ENCODE measurements around the gene PLD4.
A peak's percentile ranks its signal among the peaks of the same experiment; 100 is the strongest.

The PLD4 gene

DNA sequence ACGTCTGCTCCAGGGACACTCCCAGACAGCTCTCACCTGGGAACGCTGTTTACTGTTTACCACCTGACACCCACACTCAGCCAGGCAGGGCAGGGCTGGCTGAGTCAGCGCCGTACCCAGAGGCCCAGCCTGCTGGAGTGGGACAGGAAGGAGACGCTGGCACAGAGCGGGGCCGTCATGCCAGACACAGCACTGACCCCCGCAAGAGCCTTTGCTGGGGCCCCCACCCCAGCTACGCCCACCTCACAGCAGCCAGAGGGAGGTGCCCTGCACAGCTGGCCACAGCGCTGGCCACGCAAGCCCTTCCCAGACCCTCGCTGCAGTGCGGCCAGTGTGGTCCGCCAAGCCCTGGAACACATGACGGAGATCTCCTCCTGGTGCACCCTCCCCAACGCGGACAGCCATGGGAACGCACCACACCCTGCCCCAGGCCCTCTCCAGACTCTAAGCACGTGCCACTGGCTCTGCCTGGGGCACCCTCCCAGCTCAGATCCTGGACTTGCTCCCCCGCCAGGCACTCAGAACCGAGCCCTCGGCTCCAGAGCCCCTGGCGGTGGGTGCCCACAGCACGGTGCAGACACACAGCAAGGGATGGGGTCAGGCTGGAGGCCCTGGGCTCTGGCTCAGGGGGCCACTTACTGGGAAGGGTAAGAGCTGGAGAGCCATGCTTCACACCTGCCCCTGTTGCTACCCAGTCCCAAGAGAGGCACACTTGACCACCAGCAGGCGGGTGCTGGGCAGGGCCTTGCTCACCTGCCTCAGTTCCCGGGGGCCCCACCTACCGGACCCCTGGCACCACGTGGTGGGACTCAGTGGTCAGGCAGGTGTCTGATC, 47.8 kb downstream of the PLD4 start:
- peak overlapping the region; percentile 66 for H3K27ac ChIP-seq (ENCODE audit: low read length, poor library complexity, severe bottlenecking)
- no peak overlapping the region for H3K4me2 ChIP-seq (ENCODE audit: low read length, poor library complexity, severe bottlenecking)
- H3K18ac ChIP-seq (ENCODE audit: low read depth in 1 of 2, low read length in 2 of 2) = peak overlapping the region; percentile 58 to 86
- peak overlapping the region in 1 of 2 experiments; percentile 29 for H3K14ac ChIP-seq (ENCODE audit: low read length in 2 of 2)
- H3K79me1 ChIP-seq (replicated peaks; ENCODE audit: low read length, poor library complexity, severe bottlenecking) = peaks cover 17% of the 10 kb centered on the region
- H3K9ac ChIP-seq (ENCODE audit: low read length) = peak overlapping the region; percentile 91
- H2BK15ac ChIP-seq (ENCODE audit: low read depth, poor library complexity, severe bottlenecking) = peak overlapping the region; percentile 90
- no peaks in the 10 kb centered on the region for H3K9me3 ChIP-seq (ENCODE audit: control insufficient read depth, low read length)
- H4K8ac ChIP-seq (ENCODE audit: low read length) = peak overlapping the region; percentile 84
- peak overlapping the region; percentile 74 for H2BK5ac ChIP-seq (ENCODE audit: low read depth, low read length, poor library complexity, severe bottlenecking)
- H3K23ac ChIP-seq (ENCODE audit: low read length in 2 of 2) = no peak overlapping the region
- H2BK12ac ChIP-seq (ENCODE audit: low read length in 2 of 2) = peak overlapping the region; percentile 51 to 93
- H2BK120ac ChIP-seq (ENCODE audit: low read depth, low read length) = peak overlapping the region; percentile 39
- peaks cover 0 to 5% of the 10 kb centered on the region in 2 experiments for H3K36me3 ChIP-seq (ENCODE audit: control insufficient read depth in 1 of 2, insufficient read depth in 2 of 2, low read depth in 1 of 2, low read length in 2 of 2)
- peak; percentile 28 for DNase-seq
- H2AK5ac ChIP-seq (ENCODE audit: low read length, severe bottlenecking) = peak overlapping the region; percentile 94
- H3K4me1 ChIP-seq (ENCODE audit: control insufficient read depth, insufficient read depth, low read depth, low read length) = peaks cover 97% of the 10 kb centered on the region
- peak overlapping the region; percentile 47 to 89 for H3K4ac ChIP-seq (ENCODE audit: low read depth in 1 of 2, low read length in 2 of 2)
- peak overlapping the region; percentile 32 for H2AFZ ChIP-seq (ENCODE audit: low read depth, low read length)
- H4K91ac ChIP-seq (ENCODE audit: low read length) = peak overlapping the region; percentile 97
- 72% methylated on average over 28 of the region's 28 CpGs for WGBS
- H3K4me3 ChIP-seq (ENCODE audit: insufficient read depth in 1 of 2, low read depth in 1 of 2, low read length in 2 of 2) = peak overlapping the region in 1 of 2 experiments; percentile 66
- H3K27me3 ChIP-seq (ENCODE audit: control insufficient read depth in 1 of 2, insufficient read depth in 1 of 2, low read length in 2 of 2) = no peaks in the 10 kb centered on the region

DNA sequence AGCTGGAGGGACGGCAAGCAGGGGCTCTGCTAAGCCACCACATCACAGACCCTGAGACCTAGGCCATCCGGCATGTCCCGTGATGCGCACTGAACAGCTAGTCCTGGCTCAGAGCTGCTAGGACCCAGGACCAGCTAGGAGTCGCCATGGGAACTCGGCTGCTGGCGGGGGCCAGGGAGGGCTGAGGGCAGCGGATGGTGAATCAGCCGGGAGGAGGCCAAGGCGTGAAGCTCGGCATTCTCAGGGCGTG, 48.4 kb downstream of the PLD4 start:
- no peak overlapping the region for H3K14ac ChIP-seq (ENCODE audit: low read length in 2 of 2)
- no peaks in the 10 kb centered on the region for H3K9me3 ChIP-seq (ENCODE audit: control insufficient read depth, low read length)
- H2BK12ac ChIP-seq (ENCODE audit: low read length in 2 of 2) = peak overlapping the region; percentile 51 to 93
- peak overlapping the region; percentile 91 for H3K9ac ChIP-seq (ENCODE audit: low read length)
- peak overlapping the region; percentile 86 for H3K27ac ChIP-seq (ENCODE audit: low read length, poor library complexity, severe bottlenecking)
- no peak overlapping the region for H2BK5ac ChIP-seq (ENCODE audit: low read depth, low read length, poor library complexity, severe bottlenecking)
- peak overlapping the region; percentile 39 for H2BK120ac ChIP-seq (ENCODE audit: low read depth, low read length)
- H3K23ac ChIP-seq (ENCODE audit: low read length in 2 of 2) = no peak overlapping the region
- H2AK5ac ChIP-seq (ENCODE audit: low read length, severe bottlenecking) = peak overlapping the region; percentile 94
- H3K36me3 ChIP-seq (ENCODE audit: control insufficient read depth in 1 of 2, insufficient read depth in 2 of 2, low read depth in 1 of 2, low read length in 2 of 2) = peaks cover 0 to 5% of the 10 kb centered on the region in 2 experiments
- H3K4me1 ChIP-seq (ENCODE audit: control insufficient read depth, insufficient read depth, low read depth, low read length) = peaks cover 96% of the 10 kb centered on the region
- no peak overlapping the region for H3K4me2 ChIP-seq (ENCODE audit: low read length, poor library complexity, severe bottlenecking)
- peak overlapping the region; percentile 84 for H4K8ac ChIP-seq (ENCODE audit: low read length)
- 15% methylated on average over 12 of the region's 12 CpGs for WGBS
- H3K4me3 ChIP-seq (ENCODE audit: insufficient read depth in 1 of 2, low read depth in 1 of 2, low read length in 2 of 2) = peak overlapping the region in 1 of 2 experiments; percentile 66
- H3K27me3 ChIP-seq (ENCODE audit: control insufficient read depth in 1 of 2, insufficient read depth in 1 of 2, low read length in 2 of 2) = no peaks in the 10 kb centered on the region
- H3K79me1 ChIP-seq (replicated peaks; ENCODE audit: low read length, poor library complexity, severe bottlenecking) = peaks cover 17% of the 10 kb centered on the region
- peak overlapping the region; percentile 88 for H2BK15ac ChIP-seq (ENCODE audit: low read depth, poor library complexity, severe bottlenecking)
- peak overlapping the region; percentile 47 to 58 for H3K4ac ChIP-seq (ENCODE audit: low read depth in 1 of 2, low read length in 2 of 2)
- peak overlapping the region; percentile 97 for H4K91ac ChIP-seq (ENCODE audit: low read length)
- peak; percentile 93 for DNase-seq
- H2AFZ ChIP-seq (ENCODE audit: low read depth, low read length) = peak overlapping the region; percentile 32
- H3K18ac ChIP-seq (ENCODE audit: low read depth in 1 of 2, low read length in 2 of 2) = peak overlapping the region; percentile 58 to 86

DNA sequence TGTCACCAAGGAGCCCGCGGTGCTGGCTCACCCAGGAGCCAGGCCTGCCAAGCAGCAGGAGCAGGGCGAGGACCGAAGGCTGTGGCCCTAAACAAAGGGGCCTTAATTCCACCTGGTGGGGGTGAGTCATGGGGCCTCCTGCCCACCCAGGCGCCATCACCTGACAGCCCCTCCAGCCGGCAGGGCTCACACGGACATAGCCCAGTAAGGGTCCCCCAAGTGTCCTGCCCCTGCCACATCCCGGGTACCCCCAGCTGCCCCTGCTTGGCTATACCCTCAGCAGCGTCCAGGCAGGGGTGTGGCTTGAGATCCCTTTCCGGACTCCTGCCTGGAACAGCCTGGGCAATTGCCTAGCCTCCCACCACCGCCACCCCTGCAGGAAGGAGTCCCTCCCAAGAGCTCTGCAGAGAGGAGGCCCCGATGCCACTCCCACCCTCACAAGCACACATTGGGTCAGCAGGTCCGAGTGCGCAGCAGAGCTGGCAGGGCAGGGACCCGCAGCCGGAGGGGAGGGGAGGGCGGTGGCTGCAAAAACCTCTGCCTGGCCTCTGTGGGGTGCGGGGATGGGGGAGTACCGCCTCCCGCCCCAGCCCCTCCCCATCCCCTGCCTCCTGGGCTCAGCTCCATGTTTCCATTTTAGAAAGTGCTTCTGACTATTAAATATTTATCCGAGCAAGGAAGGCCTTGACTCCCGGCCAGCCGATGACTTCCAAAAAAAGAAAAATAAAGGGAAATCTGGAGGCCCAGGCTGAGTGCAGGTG, 48.9 kb downstream of the PLD4 start:
- Histone ChIP-seq H2AK5ac (ENCODE audit: low read length, severe bottlenecking) (peak overlapping the region; percentile 80), H3K18ac (ENCODE audit: low read depth in 1 of 2, low read length in 2 of 2) (peak overlapping the region; percentile 37 to 90), H2BK120ac (ENCODE audit: low read depth, low read length) (peak overlapping the region; percentile 44), H3K27me3 (ENCODE audit: control insufficient read depth in 1 of 2, insufficient read depth in 1 of 2, low read length in 2 of 2) (no peaks in the 10 kb centered on the region), H3K36me3 (ENCODE audit: control insufficient read depth in 1 of 2, insufficient read depth in 2 of 2, low read depth in 1 of 2, low read length in 2 of 2) (peaks cover 0 to 5% of the 10 kb centered on the region in 2 experiments), H3K4ac (ENCODE audit: low read depth in 1 of 2, low read length in 2 of 2) (peak overlapping the region; percentile 10 to 91), H3K4me3 (ENCODE audit: insufficient read depth in 1 of 2, low read depth in 1 of 2, low read length in 2 of 2) (peak overlapping the region in 1 of 2 experiments; percentile 64), H3K79me1 (replicated peaks; ENCODE audit: low read length, poor library complexity, severe bottlenecking) (peaks cover 17% of the 10 kb centered on the region), H2BK12ac (ENCODE audit: low read length in 2 of 2) (peak overlapping the region; percentile 70 to 73), H4K91ac (ENCODE audit: low read length) (peak overlapping the region; percentile 86), H3K14ac (ENCODE audit: low read length in 2 of 2) (no peak overlapping the region), H2BK15ac (ENCODE audit: low read depth, poor library complexity, severe bottlenecking) (peak overlapping the region; percentile 66), H3K9me3 (ENCODE audit: control insufficient read depth, low read length) (no peaks in the 10 kb centered on the region), H3K23ac (ENCODE audit: low read length in 2 of 2) (peak overlapping the region in 1 of 2 experiments; percentile 47), H3K4me2 (ENCODE audit: low read length, poor library complexity, severe bottlenecking) (no peak overlapping the region), H3K4me1 (ENCODE audit: control insufficient read depth, insufficient read depth, low read depth, low read length) (peaks cover 92% of the 10 kb centered on the region), H2AFZ (ENCODE audit: low read depth, low read length) (peak overlapping the region; percentile 32), H2BK5ac (ENCODE audit: low read depth, low read length, poor library complexity, severe bottlenecking) (peak overlapping the region; percentile 11), H4K8ac (ENCODE audit: low read length) (peak overlapping the region; percentile 79), H3K27ac (ENCODE audit: low read length, poor library complexity, severe bottlenecking) (peak overlapping the region; percentile 86), H3K9ac (ENCODE audit: low read length) (peak overlapping the region; percentile 91)
- DNase-seq = no peak
- WGBS = 24% methylated on average over 14 of the region's 23 CpGs

DNA sequence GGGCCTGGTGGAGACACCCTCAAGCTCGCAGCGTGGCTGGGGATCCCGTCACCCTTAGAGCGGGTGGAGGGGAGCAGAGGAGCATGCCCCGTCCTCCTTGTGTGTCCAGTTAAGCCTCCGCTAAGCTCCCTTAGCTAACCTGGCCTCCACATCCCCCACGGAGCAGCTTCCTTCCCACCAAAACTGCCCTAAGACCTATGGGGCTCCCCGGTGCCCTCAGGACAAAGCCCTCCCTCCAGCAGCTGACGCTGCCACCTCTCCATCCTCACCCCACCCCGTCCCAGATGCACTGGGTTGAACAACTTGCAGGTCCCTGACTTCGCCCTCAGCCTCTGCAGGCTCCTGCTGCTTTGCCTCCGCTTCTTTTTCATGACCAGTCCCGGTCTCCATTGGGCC, 49.5 kb downstream of the PLD4 start:
- H3K27ac ChIP-seq (ENCODE audit: low read length, poor library complexity, severe bottlenecking) = peak overlapping the region; percentile 86
- H3K9ac ChIP-seq (ENCODE audit: low read length) = peak overlapping the region; percentile 91
- no peaks in the 10 kb centered on the region for H3K9me3 ChIP-seq (ENCODE audit: control insufficient read depth, low read length)
- WGBS = 93% methylated on average over 13 of the region's 13 CpGs
- no peaks in the 10 kb centered on the region for H3K27me3 ChIP-seq (ENCODE audit: control insufficient read depth in 1 of 2, insufficient read depth in 1 of 2, low read length in 2 of 2)
- no peak overlapping the region for H3K4me2 ChIP-seq (ENCODE audit: low read length, poor library complexity, severe bottlenecking)
- H2AFZ ChIP-seq (ENCODE audit: low read depth, low read length) = no peak overlapping the region
- no peak overlapping the region for H4K8ac ChIP-seq (ENCODE audit: low read length)
- H3K79me1 ChIP-seq (replicated peaks; ENCODE audit: low read length, poor library complexity, severe bottlenecking) = peaks cover 17% of the 10 kb centered on the region
- peak overlapping the region; percentile 23 to 83 for H2BK12ac ChIP-seq (ENCODE audit: low read length in 2 of 2)
- H3K18ac ChIP-seq (ENCODE audit: low read depth in 1 of 2, low read length in 2 of 2) = peak overlapping the region; percentile 23 to 83
- peaks cover 0 to 5% of the 10 kb centered on the region in 2 experiments for H3K36me3 ChIP-seq (ENCODE audit: control insufficient read depth in 1 of 2, insufficient read depth in 2 of 2, low read depth in 1 of 2, low read length in 2 of 2)
- no peak for DNase-seq
- H3K4ac ChIP-seq (ENCODE audit: low read depth in 1 of 2, low read length in 2 of 2) = peak overlapping the region; percentile 58 to 63
- no peak overlapping the region for H3K23ac ChIP-seq (ENCODE audit: low read length in 2 of 2)
- peak overlapping the region in 1 of 2 experiments; percentile 64 for H3K4me3 ChIP-seq (ENCODE audit: insufficient read depth in 1 of 2, low read depth in 1 of 2, low read length in 2 of 2)
- peak overlapping the region; percentile 80 for H2AK5ac ChIP-seq (ENCODE audit: low read length, severe bottlenecking)
- H2BK15ac ChIP-seq (ENCODE audit: low read depth, poor library complexity, severe bottlenecking) = peak overlapping the region; percentile 26
- peak overlapping the region in 1 of 2 experiments; percentile 18 for H3K14ac ChIP-seq (ENCODE audit: low read length in 2 of 2)
- H4K91ac ChIP-seq (ENCODE audit: low read length) = peak overlapping the region; percentile 86
- no peak overlapping the region for H2BK5ac ChIP-seq (ENCODE audit: low read depth, low read length, poor library complexity, severe bottlenecking)
- H2BK120ac ChIP-seq (ENCODE audit: low read depth, low read length) = no peak overlapping the region
- H3K4me1 ChIP-seq (ENCODE audit: control insufficient read depth, insufficient read depth, low read depth, low read length) = peaks cover 92% of the 10 kb centered on the region
